ENCODE measurements around the gene HYAL2. TPM values are rescaled to one million over a fixed set of nuclear protein-coding genes. Genes with fewer than 3 reads are reported as not detected.
A peak's percentile ranks its signal among the peaks of the same experiment; 100 is the strongest.
"Not testable (repeated sequence)": the region's sequence is repeated elsewhere in the genome, so short reads cannot be mapped to it uniquely, and the experiment has no call there.

The HYAL2 gene
- total RNA-seq, 2 experiments from 2014 or later, result 6.7 to 7.2 TPM

- Mint-ChIP-seq H3K9me3 (no peaks in the 10 kb centered on the region), H3K4me3 (peak overlapping the region; percentile 81), H3K36me3 (ENCODE audit: low read depth) (peaks cover 27% of the 10 kb centered on the region), H3K4me1 (peaks cover 46% of the 10 kb centered on the region), H3K27me3 (no peaks in the 10 kb centered on the region), H3K27ac (peak overlapping the region; percentile 91)
- POLR2A ChIA-PET, result interaction anchor here (0.7 to 2.8 kb wide), 13 partner anchors 10 to 309 kb away, joined by 3 to 22 read pairs (median 5); partner anchors contain the start of genes CYB561D2, HYAL1, NPRL2 and RASSF1
- CTCF ChIA-PET, result interaction anchor here (0.8 to 2.5 kb wide), 6 partner anchors 12 to 47 kb away, joined by 3 to 12 read pairs (median 4); partner anchors contain the start of gene TUSC2
- DNase-seq, result no peak
These were observed 29.3 kb downstream of the HYAL2 start for GRCh38 chr3:50293079-50293801.

GRCh38 chr3:50292159-50293078 is 30.1 kb downstream of the HYAL2 start, which contains the start of gene IFRD2:
TSS of gene IFRD2 (minus strand) at chr3:50292429. CDS start at chr3:50292274, 155 bp downstream.
- no peaks in the 10 kb centered on the region for H3K27me3 Mint-ChIP-seq
- H3K36me3 Mint-ChIP-seq (ENCODE audit: low read depth), result peaks cover 26% of the 10 kb centered on the region
- CTCF ChIA-PET, result interaction anchor here (0.7 to 2.5 kb wide), 12 partner anchors 11 to 66 kb away, joined by 3 to 12 read pairs (median 4); no protein-coding TSS in a partner anchor
- H3K4me1 Mint-ChIP-seq, result peaks cover 38% of the 10 kb centered on the region
- no peaks in the 10 kb centered on the region for H3K9me3 Mint-ChIP-seq
- POLR2A ChIA-PET, result interaction anchor here (0.7 to 2.8 kb wide), 22 partner anchors 7 to 310 kb away, joined by 3 to 22 read pairs (median 4); partner anchors contain the start of genes CYB561D2, HYAL1, HYAL3 and LSMEM2
- DNase-seq, result peak; percentile 97
- H3K27ac Mint-ChIP-seq, result peak within 1 kb of the TSS; percentile 91
- peak within 1 kb of the TSS; percentile 81 for H3K4me3 Mint-ChIP-seq

- Mint-ChIP-seq H3K4me1 (peaks cover 27% of the 10 kb centered on the region), H3K9me3 (no peaks in the 10 kb centered on the region), H3K36me3 (ENCODE audit: low read depth) (peaks cover 17% of the 10 kb centered on the region), H3K27me3 (no peaks in the 10 kb centered on the region), H3K27ac (no peak overlapping the region), H3K4me3 (no peak overlapping the region)
- no peak for DNase-seq
- CTCF ChIA-PET, result interaction anchor here (2.5 kb wide), 1 partner anchor 9 kb away, joined by 9 read pairs; the partner anchor contains the start of genes HYAL3 and NAA80
- POLR2A ChIA-PET, result interaction anchor here (1.0 to 1.6 kb wide), 3 partner anchors 23 to 47 kb away, joined by 3 to 5 read pairs (median 4); no protein-coding TSS in a partner anchor
These were observed 32.3 kb downstream of the HYAL2 start for GRCh38 chr3:50290161-50290641.

DNA sequence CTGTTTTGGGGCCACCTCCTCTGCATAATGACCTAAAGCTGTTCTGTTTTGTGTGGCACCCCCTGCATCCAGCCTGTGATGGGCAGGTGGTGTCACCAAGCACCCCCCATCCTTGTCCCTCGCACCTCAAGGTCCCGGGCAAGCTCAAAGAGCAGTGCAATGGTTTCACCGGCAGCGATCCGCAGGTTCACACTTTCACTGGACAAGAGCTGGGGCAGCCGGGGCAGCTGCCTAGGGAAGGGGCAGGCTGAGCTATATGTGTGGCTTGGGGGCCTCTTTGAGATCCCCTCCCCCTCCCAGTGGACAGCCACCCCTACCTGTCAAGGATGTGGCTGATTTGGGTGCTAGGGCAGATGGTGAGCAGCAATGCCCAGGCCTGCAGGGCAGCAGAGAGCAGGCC is 33.4 kb downstream of the HYAL2 start:
- no peak for DNase-seq
- H3K9me3 Mint-ChIP-seq, result no peaks in the 10 kb centered on the region
- H3K4me1 Mint-ChIP-seq, result peaks cover 27% of the 10 kb centered on the region
- no peak overlapping the region for H3K4me3 Mint-ChIP-seq
- no peak overlapping the region for H3K27ac Mint-ChIP-seq
- no peaks in the 10 kb centered on the region for H3K27me3 Mint-ChIP-seq
- POLR2A ChIA-PET, result interaction anchor here (1.0 to 1.6 kb wide), 4 partner anchors 10 to 1210 kb away, joined by 3 to 5 read pairs (median 4); partner anchors contain the start of genes HYAL3 and NAA80
- CTCF ChIA-PET, result interaction anchor here (2.5 kb wide), 1 partner anchor 10 kb away, joined by 9 read pairs; the partner anchor contains the start of genes HYAL3 and NAA80
- H3K36me3 Mint-ChIP-seq (ENCODE audit: low read depth), result peaks cover 17% of the 10 kb centered on the region

DNA sequence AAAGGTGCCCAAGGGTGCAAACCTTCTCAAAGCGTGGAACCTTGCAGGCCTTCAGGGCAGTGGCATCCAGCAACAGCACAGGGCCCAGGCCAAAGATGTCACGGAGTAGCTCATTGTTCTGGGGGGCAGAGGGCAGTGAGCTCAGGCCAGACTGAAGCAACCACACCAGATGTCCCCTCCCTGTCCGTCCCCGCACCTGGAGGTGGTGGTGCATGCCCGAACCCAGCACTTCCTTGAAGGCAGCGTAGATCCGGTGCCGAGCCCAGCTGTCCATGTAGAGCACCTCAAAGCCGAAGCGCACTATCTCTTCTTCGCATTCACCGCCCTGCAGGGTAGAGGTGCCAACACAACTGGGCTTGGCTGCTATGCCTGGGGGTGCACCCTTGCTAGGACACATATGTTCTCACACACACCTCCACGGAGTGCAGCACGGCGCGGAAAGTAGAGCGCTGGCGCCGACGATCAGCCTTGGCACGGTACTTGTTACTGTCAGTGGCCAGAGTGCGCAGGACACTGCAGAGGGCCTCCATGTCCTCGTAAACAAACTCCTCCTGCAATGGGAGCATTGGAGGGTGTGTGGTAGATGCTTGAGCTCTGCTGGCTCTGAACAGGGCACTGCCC is 34.0 kb downstream of the HYAL2 start:
- no peaks in the 10 kb centered on the region for H3K9me3 Mint-ChIP-seq
- no peaks in the 10 kb centered on the region for H3K27me3 Mint-ChIP-seq
- no peak for DNase-seq
- peaks cover 27% of the 10 kb centered on the region for H3K4me1 Mint-ChIP-seq
- ChIA-PET POLR2A (interaction anchor here (0.5 to 2.3 kb wide), 5 partner anchors 10 to 48 kb away, joined by 3 to 6 read pairs (median 4); partner anchors contain the start of genes HYAL3 and NAA80), CTCF (interaction anchor here (2.5 kb wide), 1 partner anchor 10 kb away, joined by 9 read pairs; the partner anchor contains the start of genes HYAL3 and NAA80)
- no peak overlapping the region for H3K27ac Mint-ChIP-seq
- no peak overlapping the region for H3K4me3 Mint-ChIP-seq
- peaks cover 17% of the 10 kb centered on the region for H3K36me3 Mint-ChIP-seq (ENCODE audit: low read depth)

GRCh38 chr3:50287262-50287661 is 35.3 kb downstream of the HYAL2 start:
- Mint-ChIP-seq H3K4me3 (no peak overlapping the region), H3K27ac (no peak overlapping the region), H3K4me1 (peaks cover 16% of the 10 kb centered on the region), H3K36me3 (ENCODE audit: low read depth) (peaks cover 13% of the 10 kb centered on the region), H3K27me3 (no peaks in the 10 kb centered on the region), H3K9me3 (no peaks in the 10 kb centered on the region)
- DNase-seq, result no peak
- CTCF ChIA-PET, result no interaction called here
- POLR2A ChIA-PET, result interaction anchor here (2.3 kb wide), 1 partner anchor 10 kb away, joined by 6 read pairs; no protein-coding TSS in a partner anchor

- Mint-ChIP-seq H3K4me3 (no peak overlapping the region), H3K27ac (no peak overlapping the region), H3K4me1 (peaks cover 15% of the 10 kb centered on the region), H3K9me3 (no peaks in the 10 kb centered on the region), H3K27me3 (no peaks in the 10 kb centered on the region), H3K36me3 (ENCODE audit: low read depth) (peaks cover 13% of the 10 kb centered on the region)
- ChIA-PET POLR2A (interaction anchor here (2.3 kb wide), 1 partner anchor 10 kb away, joined by 6 read pairs; no protein-coding TSS in a partner anchor), CTCF (no interaction called here)
- no peak for DNase-seq
These were observed 36.0 kb downstream of the HYAL2 start for GRCh38 chr3:50286322-50287227.

DNA sequence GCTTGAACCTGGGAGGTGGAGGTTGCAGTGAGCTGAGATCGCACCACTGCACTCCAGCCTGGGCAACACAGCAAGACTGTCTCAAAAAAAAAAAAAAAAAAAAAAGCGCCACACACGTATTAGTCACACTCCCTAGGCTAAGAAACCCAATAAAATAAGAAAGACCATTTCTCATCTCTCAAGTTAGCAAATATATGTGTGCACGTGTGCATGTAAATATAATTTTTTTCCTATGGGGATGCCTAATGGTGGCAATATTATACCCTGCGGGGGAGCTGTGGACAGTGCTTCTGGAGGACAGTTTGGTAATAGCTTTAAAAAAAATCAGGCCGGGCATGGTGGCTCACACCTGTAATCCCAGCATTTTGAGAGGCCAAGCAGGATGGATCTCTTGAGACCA is 38.4 kb downstream of the HYAL2 start:
- ChIA-PET CTCF (interaction anchor here (0.7 to 1.2 kb wide), 3 partner anchors 9 to 37 kb away, joined by 3 to 6 read pairs (median 3); partner anchors contain the start of genes HYAL3 and NAA80), POLR2A (interaction anchor here (1.0 kb wide), 1 partner anchor 11 kb away, joined by 3 read pairs; no protein-coding TSS in a partner anchor)
- not testable (repeated sequence) for H3K27ac Mint-ChIP-seq; H3K4me3 Mint-ChIP-seq; DNase-seq; H3K4me1 Mint-ChIP-seq; H3K27me3 Mint-ChIP-seq; H3K9me3 Mint-ChIP-seq; H3K36me3 Mint-ChIP-seq (ENCODE audit: low read depth)

GRCh38 chr3:50279255-50280016 is 43.1 kb downstream of the HYAL2 start:
- Mint-ChIP-seq H3K4me1 (peaks cover 14% of the 10 kb centered on the region), H3K27me3 (peaks cover 34% of the 10 kb centered on the region), H3K9me3 (no peaks in the 10 kb centered on the region), H3K36me3 (ENCODE audit: low read depth) (no peaks in the 10 kb centered on the region), H3K27ac (no peak overlapping the region), H3K4me3 (no peak overlapping the region)
- POLR2A ChIA-PET, result interaction anchor here (0.6 to 2.3 kb wide), 5 partner anchors 12 to 63 kb away, joined by 3 to 12 read pairs (median 4); partner anchors contain the start of genes HYAL3 and NAA80
- CTCF ChIA-PET, result interaction anchor here (0.8 to 1.1 kb wide), 4 partner anchors 13 to 53 kb away, joined by 3 to 5 read pairs (median 4); partner anchors contain the start of gene IFRD2
- no peak for DNase-seq

- no peak within 1 kb of the TSS for H3K4me3 Mint-ChIP-seq
- H3K27ac Mint-ChIP-seq, result no peak within 1 kb of the TSS
- peaks cover 19% of the 10 kb centered on the region for H3K4me1 Mint-ChIP-seq
- no peaks in the 10 kb centered on the region for H3K9me3 Mint-ChIP-seq
- no peaks in the 10 kb centered on the region for H3K36me3 Mint-ChIP-seq (ENCODE audit: low read depth)
- peaks cover 39% of the 10 kb centered on the region for H3K27me3 Mint-ChIP-seq
- DNase-seq, result no peak
- CTCF ChIA-PET, result interaction anchor here (0.9 to 1.3 kb wide), 4 partner anchors 20 to 86 kb away, joined by 3 to 4 read pairs (median 3); partner anchors contain the start of genes HYAL3 and NAA80
- POLR2A ChIA-PET, result interaction anchor here (1.2 to 2.3 kb wide), 3 partner anchors 13 to 20 kb away, joined by 4 to 12 read pairs (median 5); partner anchors contain the start of genes HYAL3 and NAA80
These were observed 43.7 kb downstream of the HYAL2 start, which contains the start of gene LSMEM2 for GRCh38 chr3:50278880-50279224. TSS of gene LSMEM2 (plus strand) at chr3:50279087. CDS start at chr3:50279114, 27 bp downstream.

Data from activated CD4-positive, alpha-beta memory T cell treated with anti-CD3 and anti-CD28 coated beads, Interleukin-2, amount 10 ng/mL, durations not matched to agents 7 days and 5 days (primary cell).